GM18861 (cell line): ENCODE data around the gene TMEM147.
A peak's percentile ranks its signal among the peaks of the same experiment; 100 is the strongest.

Experiments used
- ATAC-seq: cut with Tn5 transposase; IDR thresholded peaks from one replicate; pipeline ENCODE4 v1.9.1; 2021; ENCODE audit not compliant: unreplicated experiment

TMEM147 gene

DNA sequence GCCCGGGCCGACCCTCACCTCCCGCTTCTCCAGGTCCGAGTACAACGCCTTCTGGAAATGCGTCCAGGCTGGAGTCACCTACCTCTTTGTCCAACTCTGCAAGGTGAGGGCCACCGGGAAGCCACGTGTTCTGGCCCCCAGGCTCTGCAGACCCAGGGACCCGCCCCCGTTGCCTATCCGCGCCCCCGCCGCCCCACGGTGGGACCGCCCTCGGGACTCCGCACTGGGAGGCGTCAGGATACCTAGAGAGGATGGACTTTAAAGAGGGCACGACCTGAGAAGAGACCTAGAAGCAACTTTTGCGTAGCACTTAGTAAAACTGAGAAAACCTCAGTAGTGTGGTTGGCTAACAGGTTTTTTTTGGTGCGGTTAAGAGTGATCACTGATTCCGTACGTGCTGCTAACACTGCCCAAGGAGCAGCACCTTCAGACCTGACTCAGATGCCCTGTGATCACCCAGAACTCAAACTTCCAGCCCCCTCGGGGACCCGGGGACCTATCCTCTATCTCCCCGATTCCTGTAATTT lies 492 bp downstream of the TMEM147 start:
- peak; percentile 26 for ATAC-seq

- ATAC-seq = no peak
Observed at GRCh38 chr19:35546532-35546931, 1.1 kb downstream of the TMEM147 start.

DNA sequence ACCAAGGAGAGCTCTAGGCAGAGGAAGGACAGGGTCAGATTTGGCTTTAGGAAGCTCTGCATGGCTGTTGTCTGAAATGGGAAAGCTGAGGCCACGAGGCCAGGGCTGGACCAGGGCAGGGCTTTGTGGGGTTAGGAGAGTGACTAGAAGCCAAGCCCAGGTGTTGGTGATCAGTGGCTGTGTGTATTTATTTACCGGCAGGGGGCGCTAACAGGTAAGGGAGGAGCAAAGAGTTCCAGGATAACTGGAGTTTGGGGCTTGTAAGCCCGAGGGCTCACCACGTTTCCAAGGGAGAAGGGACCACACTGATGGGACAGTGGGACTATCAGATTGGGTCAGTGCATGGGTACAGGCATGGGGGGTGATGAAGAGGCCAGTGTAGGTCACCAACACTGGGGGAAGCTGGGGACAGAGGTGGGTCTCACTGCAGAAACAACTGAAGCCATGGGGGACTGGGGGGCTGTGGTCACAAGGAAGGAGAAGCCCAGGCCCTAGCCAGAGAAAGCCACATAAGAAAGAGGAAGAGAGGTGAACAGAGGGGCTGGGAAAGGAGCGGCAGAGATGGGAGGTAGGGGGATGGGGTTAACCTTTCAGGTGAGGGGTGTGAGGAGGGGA lies 3.9 kb downstream of the TMEM147 start:
- ATAC-seq = no peak

GRCh38 chr19:35549879-35550523 lies 4.6 kb downstream of the TMEM147 start:
- no peak for ATAC-seq

- no peak for ATAC-seq
Observed at GRCh38 chr19:35551091-35551810, 5.8 kb downstream of the TMEM147 start.

DNA sequence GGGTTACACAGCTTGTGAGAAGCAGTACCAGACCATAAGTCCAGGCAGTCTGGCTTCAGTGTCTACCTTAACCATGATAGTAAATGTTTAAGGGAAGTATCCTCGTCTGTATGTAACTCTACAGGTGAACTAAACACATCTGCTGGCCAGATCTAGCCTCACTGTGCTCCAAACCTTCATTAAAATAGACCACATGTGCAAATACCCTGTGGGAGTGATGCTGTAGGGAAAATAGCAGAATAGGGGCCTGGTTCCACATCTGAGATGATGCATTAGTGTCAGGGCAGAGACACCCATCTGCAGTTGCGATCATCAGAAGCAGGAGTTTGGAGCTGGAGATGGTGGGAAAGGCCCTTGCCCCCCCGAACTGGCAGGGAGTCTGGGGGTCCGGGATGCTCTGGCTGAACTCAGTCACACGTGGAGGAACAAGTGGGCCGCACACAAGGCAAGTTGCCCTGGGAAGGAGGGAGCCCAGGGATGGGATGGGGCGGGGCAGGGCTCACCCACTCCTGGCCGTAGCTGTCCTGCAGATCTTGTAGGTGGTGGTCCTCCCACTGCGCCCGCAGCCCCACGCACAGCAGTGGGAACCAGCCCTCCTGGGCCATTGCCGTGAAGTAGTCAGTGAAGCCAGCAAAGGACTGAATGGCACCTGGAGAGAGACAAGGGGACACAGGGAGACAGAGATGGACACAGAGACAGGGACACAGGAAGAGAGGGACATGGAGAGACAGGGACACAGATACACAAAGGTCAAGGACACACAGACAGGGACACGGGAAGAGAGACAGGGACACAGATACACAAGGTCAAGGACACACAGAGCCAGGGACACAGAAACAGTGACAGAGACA lies 7.3 kb downstream of the TMEM147 start:
- no peak for ATAC-seq

DNA sequence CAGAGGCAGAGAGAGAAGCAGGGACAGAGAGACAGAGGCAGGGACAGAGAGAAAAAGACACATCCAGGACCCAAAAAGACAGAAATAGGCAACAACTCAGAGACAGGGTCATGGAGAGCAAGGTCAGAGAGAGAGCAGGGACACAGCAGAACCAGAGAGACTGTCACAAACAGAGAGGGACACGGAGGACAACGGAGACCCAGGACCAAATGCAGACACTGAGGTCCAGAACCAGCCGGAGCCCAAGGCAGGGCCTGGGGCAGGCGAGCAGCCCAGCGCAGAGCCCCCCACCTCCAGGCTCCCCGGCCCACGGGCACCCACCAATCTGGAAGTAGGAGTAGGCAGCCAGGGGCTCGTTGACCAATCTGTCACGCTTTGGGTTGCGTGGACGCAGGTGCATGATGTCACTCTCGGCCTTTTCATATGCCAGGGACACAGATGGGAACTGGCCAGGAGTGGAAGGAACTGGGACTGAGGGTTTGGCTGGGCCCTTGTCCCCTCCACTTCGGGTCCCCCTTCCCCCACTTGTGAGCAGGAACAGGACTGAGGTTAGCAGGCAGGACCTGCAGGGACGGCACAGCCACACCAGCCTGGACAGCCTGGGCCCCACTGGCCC lies 8.1 kb downstream of the TMEM147 start:
- ATAC-seq = no peak

GRCh38 chr19:35554076-35554475 lies 8.7 kb downstream of the TMEM147 start:
- ATAC-seq = no peak

GRCh38 chr19:35555301-35556005 lies 10.0 kb downstream of the TMEM147 start:
- ATAC-seq = no peak

GRCh38 chr19:35556025-35556590 lies 10.7 kb downstream of the TMEM147 start:
- ATAC-seq = no peak

DNA sequence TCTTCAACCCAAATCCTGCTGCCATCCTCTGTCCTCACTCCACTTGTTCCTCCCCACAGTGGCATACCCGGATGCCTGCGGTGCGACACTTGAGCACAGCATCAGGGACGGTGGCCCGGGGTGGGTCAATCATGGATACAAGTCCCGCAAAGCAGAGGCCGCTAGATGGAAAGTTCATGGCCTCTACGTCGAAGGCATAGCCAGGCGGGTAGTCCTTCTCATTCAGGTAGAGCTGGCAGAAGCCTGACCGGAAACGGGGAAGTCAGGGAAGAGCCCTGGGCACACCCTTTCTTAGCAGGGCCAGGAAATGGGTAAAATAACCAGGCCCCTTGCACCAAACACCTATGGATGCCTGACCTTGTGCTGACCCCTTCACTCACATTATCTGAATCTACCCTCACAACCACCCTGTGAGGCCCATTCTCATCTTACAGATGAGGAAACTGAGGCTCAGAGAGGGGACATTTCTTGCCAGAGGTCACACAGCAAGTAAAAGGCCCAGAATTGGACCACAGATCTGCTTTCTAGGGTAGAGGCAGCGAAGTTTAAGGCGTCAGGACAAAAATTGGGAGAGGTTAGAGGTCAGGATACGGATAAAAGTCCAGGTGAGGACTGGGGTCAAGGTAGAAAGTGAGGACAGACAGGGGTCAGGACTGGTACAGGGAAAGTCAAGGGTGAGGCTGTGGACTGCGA lies 11.6 kb downstream of the TMEM147 start:
- no peak for ATAC-seq

DNA sequence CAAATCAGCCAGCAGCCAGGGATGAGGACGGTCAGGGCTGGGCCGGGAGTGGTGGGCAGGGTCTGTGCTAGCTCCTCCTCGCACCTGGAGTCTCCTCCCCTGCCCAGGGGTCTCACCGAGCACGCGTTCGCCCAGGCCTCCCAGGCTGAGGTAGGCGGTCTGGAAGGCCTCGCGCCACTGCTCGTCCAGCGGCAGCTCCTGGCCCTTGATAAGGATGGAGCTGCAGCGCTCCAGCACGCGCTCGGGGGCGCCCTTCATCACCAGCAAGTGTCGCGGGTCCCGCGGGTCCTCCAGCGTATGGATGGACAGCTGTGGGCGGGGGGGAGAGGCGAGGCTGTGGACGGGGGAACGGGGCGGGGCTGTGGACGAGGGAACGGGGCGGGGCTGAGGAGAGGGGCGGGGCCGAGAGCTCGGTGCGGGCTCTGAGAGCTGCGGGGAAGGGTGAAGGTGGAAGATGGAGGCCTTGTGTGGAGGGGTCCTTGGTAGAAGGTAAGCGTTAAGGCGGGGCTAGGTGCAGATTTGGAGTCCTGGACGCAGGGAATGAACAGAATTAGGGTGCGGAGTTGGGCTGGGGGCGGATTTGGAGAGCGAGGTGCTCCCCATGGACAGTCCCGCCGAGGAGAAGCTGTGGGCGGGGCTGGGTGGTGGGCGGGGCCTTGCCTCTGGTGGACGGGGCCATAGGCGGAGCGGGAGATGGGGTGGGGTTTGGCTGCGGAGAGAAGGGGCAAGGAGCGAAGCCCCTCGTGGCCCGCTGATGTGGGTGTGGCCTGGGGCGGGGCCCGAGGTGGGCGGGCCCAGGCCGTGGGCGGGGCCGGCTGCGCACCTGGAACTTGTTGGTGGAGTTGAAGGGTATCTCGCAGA lies 12.3 kb downstream of the TMEM147 start:
- no peak for ATAC-seq

DNA sequence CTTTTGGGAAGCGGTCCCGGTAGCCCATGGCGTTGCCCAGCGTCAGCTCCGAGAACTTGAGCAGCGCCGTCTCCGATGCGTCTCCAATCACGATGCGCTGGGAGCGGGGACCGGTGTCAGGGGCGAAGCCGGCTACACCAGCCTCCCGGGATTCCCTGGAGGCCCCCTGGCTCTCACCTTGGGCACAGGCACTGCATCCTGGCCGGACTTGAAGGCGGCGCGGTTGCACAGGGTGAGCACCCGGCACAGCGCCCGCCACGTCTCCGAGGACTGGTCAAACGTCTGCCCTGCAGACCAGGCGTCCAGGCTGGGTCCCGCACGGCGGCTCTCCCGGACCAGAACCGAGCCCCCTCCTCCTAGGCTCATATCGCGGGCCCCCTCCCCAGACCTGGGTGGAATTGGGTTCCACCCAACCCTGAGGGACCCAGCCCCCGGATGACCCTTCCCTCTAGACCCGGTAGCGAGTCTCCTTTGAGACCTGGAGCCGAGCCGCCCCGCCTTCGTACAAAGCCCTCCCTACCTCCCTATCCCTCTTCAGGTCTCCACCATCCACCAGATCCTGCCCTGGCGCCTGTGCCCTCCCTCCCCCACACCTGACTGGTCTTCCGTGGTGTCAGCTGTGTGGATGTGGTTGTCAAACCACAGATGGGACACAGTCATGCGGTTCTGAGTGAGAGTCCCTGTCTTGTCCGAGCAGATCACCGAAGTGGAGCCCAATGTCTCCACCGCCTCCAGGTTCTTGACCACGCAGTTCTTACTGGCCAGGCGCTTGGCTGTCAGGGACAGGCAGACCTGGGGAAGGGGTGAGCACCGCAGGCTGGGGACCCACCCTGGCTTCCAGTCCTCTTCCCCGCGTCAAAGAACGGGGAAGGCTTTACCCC lies 13.2 kb downstream of the TMEM147 start:
- no peak for ATAC-seq

DNA sequence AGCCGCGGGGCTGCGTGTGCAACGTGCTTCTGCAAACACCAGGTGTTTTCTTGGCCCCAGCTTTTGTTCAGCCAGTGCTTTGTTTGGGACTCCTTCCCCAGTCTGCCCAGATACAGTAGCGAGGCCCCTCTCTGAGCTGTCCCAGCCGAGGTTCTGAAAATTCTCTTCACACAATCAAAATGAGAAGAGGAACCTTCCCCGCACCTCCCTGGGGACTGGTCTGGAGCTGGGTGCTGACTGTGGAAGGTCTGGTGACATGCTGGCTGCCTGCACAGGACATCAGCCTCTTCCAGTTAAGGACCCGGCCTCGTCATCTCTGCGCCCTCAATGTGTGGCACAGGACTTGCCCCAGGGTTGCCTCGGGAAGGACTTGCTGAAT lies 13.8 kb downstream of the TMEM147 start:
- no peak for ATAC-seq

- no peak for ATAC-seq
Observed at GRCh38 chr19:35559781-35560180, 14.4 kb downstream of the TMEM147 start.

GRCh38 chr19:35560271-35560670 lies 14.8 kb downstream of the TMEM147 start:
- no peak for ATAC-seq

GRCh38 chr19:35560677-35561076 lies 15.3 kb downstream of the TMEM147 start:
- ATAC-seq = no peak
